Hepatic stellate cell (primary cell): ENCODE measurements around the gene NINL.
"Not testable (repeated sequence)": the region's sequence is repeated elsewhere in the genome, so short reads cannot be mapped to it uniquely, and the experiment has no call there.

Experiments used
- DNase-seq: peaks from one replicate; pipeline ENCODE4 v3.0.0; 2011; ENCODE audit warnings: low spot score

NINL gene

GRCh38 chr20:25532971-25533391 lies 52.4 kb downstream of the NINL start:
- DNase-seq = no peak

GRCh38 chr20:25532015-25532751 lies 53.1 kb downstream of the NINL start:
- no peak for DNase-seq

GRCh38 chr20:25529295-25529951 lies 55.9 kb downstream of the NINL start:
- no peak for DNase-seq

GRCh38 chr20:25527949-25528348 lies 57.4 kb downstream of the NINL start:
- DNase-seq = no peak

GRCh38 chr20:25526446-25526845 lies 58.9 kb downstream of the NINL start:
- no peak for DNase-seq

- DNase-seq = peak; percentile 97
These were observed 59.5 kb downstream of the NINL start for GRCh38 chr20:25525867-25526266.

GRCh38 chr20:25525295-25525694 lies 60.0 kb downstream of the NINL start:
- DNase-seq = no peak

- no peak for DNase-seq
These were observed 63.9 kb downstream of the NINL start for GRCh38 chr20:25521382-25521781.

- DNase-seq = no peak
These were observed 68.2 kb downstream of the NINL start for GRCh38 chr20:25517124-25517523.

- DNase-seq = no peak
These were observed 70.5 kb downstream of the NINL start for GRCh38 chr20:25514747-25515340.

GRCh38 chr20:25514195-25514594 lies 71.1 kb downstream of the NINL start:
- DNase-seq = no peak

- DNase-seq = no peak
These were observed 72.6 kb downstream of the NINL start for GRCh38 chr20:25512709-25513108.

GRCh38 chr20:25511183-25511582 lies 74.1 kb downstream of the NINL start:
- no peak for DNase-seq

- no peak for DNase-seq
These were observed 74.6 kb downstream of the NINL start for GRCh38 chr20:25510721-25511120.

- no peak for DNase-seq
These were observed 75.1 kb downstream of the NINL start for GRCh38 chr20:25510202-25510601.

- DNase-seq = no peak
These were observed 76.2 kb downstream of the NINL start for GRCh38 chr20:25509084-25509483.

- peak; percentile 79 for DNase-seq
These were observed 77.1 kb downstream of the NINL start for GRCh38 chr20:25508083-25508770.

GRCh38 chr20:25507385-25508082 lies 77.8 kb downstream of the NINL start:
- DNase-seq = no peak

- no peak for DNase-seq
These were observed 80.8 kb downstream of the NINL start for GRCh38 chr20:25504366-25505135.

GRCh38 chr20:25503936-25504335 lies 81.4 kb downstream of the NINL start:
- no peak for DNase-seq

GRCh38 chr20:25503051-25503639 lies 82.2 kb downstream of the NINL start:
- not testable (repeated sequence) for DNase-seq
